Panc1 (cell line): ENCODE measurements around the gene NDUFC2. TPM values are rescaled to one million over a fixed set of nuclear protein-coding genes. Genes with fewer than 3 reads are reported as not detected.

Experiments used
- ATAC-seq: fragments of 200-7000 bp; cut with Tn5 transposase; 2 replicates; pipeline ENCODE4 v1.9.1; 2020; ENCODE audit warnings: mild to moderate bottlenecking, moderate library complexity
- BruUV-seq: library from RNA; stranded (reverse); fragments of 400-500 nt; replicated peaks from 2 replicates; lab custom pipeline; 2021; lab: Mats Ljungman, UMichigan
- CTCF ChIA-PET: fragments of 300-600 bp; sonication (Branson Sonifier 250); formaldehyde crosslinking; loops from one replicate; lab custom pipeline; 2022; ENCODE audit warnings: antibody characterized with exemption; lab: Charles Lee
- POLR2A ChIA-PET: fragments of 300-600 bp; sonication (Branson Sonifier 250); formaldehyde crosslinking; loops from one replicate; lab custom pipeline; 2022; ENCODE audit warnings: antibody characterized with exemption; lab: Charles Lee
- DNase-seq: peaks from one replicate; pipeline ENCODE4 v3.0.0-alpha.2; 2010; ENCODE audit warnings: low read depth, low spot score
- H3K27ac ChIP-seq: 2 replicates; pipeline ENCODE4 v1.5.1; 2011; ENCODE audit warnings: mild to moderate bottlenecking, low read length, inconsistent platforms
- H3K27me3 ChIP-seq: fragments of 200-500 bp; sonication (Bioruptor generic); 2 replicates; pipeline ENCODE4 v1.6.0; 2014; ENCODE audit warnings: low read length, inconsistent platforms; ENCODE audit not compliant: control insufficient read depth, insufficient read depth
- H3K36me3 ChIP-seq: fragments of 200-500 bp; sonication (Bioruptor generic); 2 replicates; pipeline ENCODE4 v1.5.1; 2014; ENCODE audit warnings: inconsistent platforms, mild to moderate bottlenecking, low read length, moderate library complexity; ENCODE audit not compliant: control insufficient read depth, insufficient read depth
- H3K4me1 ChIP-seq: 2 replicates; pipeline ENCODE4 v1.5.1; 2011; ENCODE audit warnings: inconsistent platforms, mild to moderate bottlenecking, low read length, moderate library complexity; ENCODE audit not compliant: control insufficient read depth, insufficient read depth
- H3K4me3 ChIP-seq, 2 experiments: 2 replicates each; pipeline ENCODE4 v1.5.1; 2011 to 2012; ENCODE audit warnings: low read depth in 2 of 2, low read length in 2 of 2, mild to moderate bottlenecking in 2 of 2, inconsistent platforms in 1 of 2, moderate library complexity in 1 of 2
- H3K9me3 ChIP-seq: fragments of 200-500 bp; sonication (Bioruptor generic); 2 replicates; pipeline ENCODE4 v1.5.1; 2014; ENCODE audit warnings: low read depth, mild to moderate bottlenecking, inconsistent platforms, low read length, moderate library complexity; ENCODE audit not compliant: control insufficient read depth, insufficient read depth
- CTCF ChIP-seq: fragments of 450-650 bp; IDR thresholded peaks from 2 replicates; pipeline ENCODE4 v1.5.1; 2017; ENCODE audit warnings: mild to moderate bottlenecking
- POLR2AphosphoS5 ChIP-seq: IDR thresholded peaks from 2 replicates; pipeline ENCODE4 v1.6.1; 2012; ENCODE audit warnings: mild to moderate bottlenecking, low read depth, low read length, moderate library complexity
- REST ChIP-seq, 2 experiments: IDR thresholded peaks; 2 replicates each; pipeline ENCODE4 v1.6.1; 2011 to 2012; ENCODE audit warnings: low read depth in 2 of 2, control low read depth in 1 of 2, low read length in 1 of 2, mild to moderate bottlenecking in 1 of 2, moderate library complexity in 1 of 2; ENCODE audit not compliant: insufficient read depth in 1 of 2
- SIN3A ChIP-seq: IDR thresholded peaks from 2 replicates; pipeline ENCODE4 v1.6.1; 2012; ENCODE audit warnings: low read depth, mild to moderate bottlenecking, low read length, moderate library complexity, borderline replicate concordance; ENCODE audit not compliant: insufficient read depth
- TCF7L2 ChIP-seq: IDR thresholded peaks from 2 replicates; pipeline ENCODE4 v1.6.1; 2011; ENCODE audit warnings: mild to moderate bottlenecking, low read depth, low read length, inconsistent platforms
- in situ Hi-C: cut with HindIII; loops from 2 replicates; pipeline ENCODE4 v1.10.0; 2016; ENCODE audit warnings: low sequenced_read_pairs, low pct_unique_long_range_greater_than_20kb
- intact Hi-C: fragments of 100-400 bp; cut with micrococcal nuclease; formaldehyde crosslinking; loops from one replicate; pipeline ENCODE4 v1.10.0; 2022; ENCODE audit not compliant: unreplicated experiment
- total RNA-seq: library from RNA; stranded (reverse); gene quantifications from one replicate; pipeline ENCODE4 v1.2.1, GENCODE V29; 2021; ENCODE audit not compliant: unreplicated experiment

NDUFC2 gene
- total RNA-seq, 1 experiment from 2014 or later = 308 TPM

GRCh38 chr11:78049348-78049747, 30.3 kb downstream of the NDUFC2 start:
- ChIA-PET POLR2A (interaction anchor here (0.6 kb wide), 1 partner anchor 179 kb away, joined by 12 read pairs; no protein-coding TSS in a partner anchor), CTCF (interaction anchor here (0.6 kb wide), 1 partner anchor 335 kb away, joined by 3 read pairs; no protein-coding TSS in a partner anchor)
- DNase-seq (no peak), ATAC-seq (no peak)
- TF ChIP-seq REST (IDR thresholded peaks at IDR 0.05; ENCODE audit: insufficient read depth in 1 of 2, low read depth in 2 of 2, low read length in 1 of 2) (no peak), CTCF (no peak), SIN3A (no peak), TCF7L2 (no peak), POLR2AphosphoS5 (no peak)
- Histone ChIP-seq H3K27me3 (no peaks in the 10 kb centered on the region), H3K36me3 (no peaks in the 10 kb centered on the region), H3K9me3 (no peaks in the 10 kb centered on the region), H3K27ac (no peak overlapping the region), H3K4me1 (peaks cover 8% of the 10 kb centered on the region; the same call in 1 of the 2 replicates), H3K4me3 (no peak overlapping the region)
- no TSS peak for BruUV-seq
- in situ Hi-C loops = no loop called here
- intact Hi-C loops = loop anchor here (5.0 kb wide), 1 partner anchor 227 kb away; the partner anchor contains the start of genes AAMDC and RSF1

- ChIA-PET POLR2A (no interaction called here), CTCF (no interaction called here)
- H3K4me3 ChIP-seq = no peak overlapping the region
- H3K27me3 ChIP-seq = no peaks in the 10 kb centered on the region
- no peak for DNase-seq
- no TSS peak for BruUV-seq
- ATAC-seq = no peak
- in situ Hi-C loops (no loop called here), intact Hi-C loops (loop anchor here (5.0 kb wide), 1 partner anchor 226 kb away; the partner anchor contains the start of genes AAMDC and RSF1)
- peaks cover 8% of the 10 kb centered on the region; the same call in 1 of the 2 replicates for H3K4me1 ChIP-seq
- TF ChIP-seq POLR2AphosphoS5 (no peak), REST (IDR thresholded peaks at IDR 0.05; ENCODE audit: insufficient read depth in 1 of 2, low read depth in 2 of 2, low read length in 1 of 2) (no peak), SIN3A (no peak), TCF7L2 (no peak), CTCF (no peak)
- no peak overlapping the region for H3K27ac ChIP-seq
- H3K36me3 ChIP-seq = no peaks in the 10 kb centered on the region
- no peaks in the 10 kb centered on the region for H3K9me3 ChIP-seq
Measured at GRCh38 chr11:78048561-78048960, 31.1 kb downstream of the NDUFC2 start.
